Measurements from ENCODE around the gene ZNF320.
A peak's percentile ranks its signal among the peaks of the same experiment; 100 is the strongest.
"Not testable (repeated sequence)": the region's sequence is repeated elsewhere in the genome, so short reads cannot be mapped to it uniquely, and the experiment has no call there.

Gene ZNF320

DNA sequence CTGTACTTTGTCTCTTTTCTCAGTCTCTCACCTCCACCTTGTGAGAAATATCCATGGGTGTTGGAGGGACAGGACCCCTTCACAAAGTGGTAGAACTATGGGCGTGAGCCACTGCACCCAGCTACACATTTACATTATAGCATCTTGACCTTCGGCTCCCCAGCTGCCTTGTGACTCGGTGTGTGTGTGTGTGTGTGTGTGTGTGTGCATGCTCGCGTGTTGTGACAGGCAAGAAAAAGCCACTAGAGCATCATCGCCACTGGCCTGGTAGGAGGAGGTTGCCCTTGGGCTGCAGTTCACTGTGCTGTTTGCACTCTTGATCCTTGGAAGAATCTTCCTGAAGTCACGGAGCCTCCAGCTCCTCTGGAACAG, 39.5 kb upstream of the ZNF320 start:
- peaks cover 19% of the 10 kb centered on the region for H3K4me1 Mint-ChIP-seq
- peaks cover 3% of the 10 kb centered on the region for H3K9me3 Mint-ChIP-seq
- peaks cover 24% of the 10 kb centered on the region for H3K36me3 Mint-ChIP-seq

DNA sequence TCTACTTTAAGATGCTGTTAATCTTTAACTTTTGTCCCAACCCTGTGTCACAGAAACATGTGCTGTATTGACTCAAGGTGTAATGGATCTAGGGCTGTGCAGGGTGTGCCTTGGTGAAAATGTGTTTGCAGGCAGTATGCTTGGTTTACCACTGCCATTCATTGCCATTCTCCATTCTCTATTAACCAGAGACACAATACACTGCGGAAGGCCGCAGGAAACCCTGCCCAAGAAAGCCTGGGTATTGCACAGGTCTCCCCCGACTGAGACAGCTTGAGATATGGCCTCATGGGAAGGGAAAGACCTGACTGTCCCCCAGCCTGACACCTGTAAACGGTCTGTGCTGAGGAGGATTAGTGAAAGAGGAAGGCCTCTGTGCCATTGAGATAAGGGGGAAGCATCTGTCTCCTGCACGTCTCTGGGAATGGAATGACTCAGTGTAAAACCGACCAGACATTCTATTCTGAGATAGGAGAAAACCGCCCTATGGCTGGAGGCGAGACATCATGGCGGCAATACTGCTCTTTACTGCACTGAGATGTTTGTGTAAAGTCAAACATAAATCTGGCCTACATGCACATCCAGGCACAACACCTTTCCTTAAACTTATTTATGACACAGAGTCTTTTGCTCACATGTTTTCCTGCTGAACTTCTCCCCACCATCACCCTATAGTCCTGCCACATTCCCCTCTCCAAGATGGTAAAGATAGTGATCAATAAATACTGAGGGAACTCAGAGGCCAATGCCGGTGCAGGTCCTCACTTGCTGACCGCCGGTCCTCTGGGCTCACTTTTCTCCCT, 38.9 kb upstream of the ZNF320 start:
- no peak overlapping the region for H3K27ac Mint-ChIP-seq

More for the DNA sequence above, 39.5 kb upstream of the ZNF320 start:
- Mint-ChIP-seq H3K27me3 (no peaks in the 10 kb centered on the region), H3K27ac (no peak overlapping the region), H3K4me3 (no peak overlapping the region)
- DNase-seq (ENCODE audit: low spot score in 2 of 2) (no peak), ATAC-seq (ENCODE audit: low read depth) (no peak)

DNA sequence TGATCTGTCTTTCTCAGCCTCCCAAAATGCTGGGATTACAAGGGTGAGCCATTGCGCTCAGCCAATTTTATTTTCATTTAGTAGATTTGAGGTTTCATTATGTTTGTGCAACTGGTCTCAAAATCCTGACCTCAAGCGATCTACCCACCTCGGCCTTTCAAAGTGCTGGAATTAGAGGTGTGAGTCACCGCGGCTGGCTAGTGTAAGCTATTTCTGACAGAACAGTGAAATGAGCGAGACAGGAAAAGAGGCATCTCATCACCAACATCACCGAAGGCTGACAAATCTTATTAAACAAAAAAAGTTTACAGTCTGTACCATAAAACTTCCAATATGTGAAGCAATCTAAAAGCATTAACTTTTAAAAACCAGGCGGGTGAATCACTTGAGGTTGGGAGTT, 38.0 kb upstream of the ZNF320 start:
- Mint-ChIP-seq H3K4me3 (no peak overlapping the region), H3K4me1 (peaks cover 10% of the 10 kb centered on the region), H3K27ac (no peak overlapping the region), H3K27me3 (no peaks in the 10 kb centered on the region), H3K9me3 (peaks cover 2% of the 10 kb centered on the region), H3K36me3 (peaks cover 25% of the 10 kb centered on the region)
- DNase-seq (ENCODE audit: low spot score in 2 of 2) (no peak), ATAC-seq (ENCODE audit: low read depth) (no peak)

More for the DNA sequence above, 38.9 kb upstream of the ZNF320 start:
- H3K4me3 Mint-ChIP-seq: no peak overlapping the region
- H3K9me3 Mint-ChIP-seq: peaks cover 3% of the 10 kb centered on the region
- H3K4me1 Mint-ChIP-seq: peaks cover 13% of the 10 kb centered on the region
- no peaks in the 10 kb centered on the region for H3K27me3 Mint-ChIP-seq
- ATAC-seq (ENCODE audit: low read depth) (no peak), DNase-seq (ENCODE audit: low spot score in 2 of 2) (no peak)
- H3K36me3 Mint-ChIP-seq: peaks cover 25% of the 10 kb centered on the region

DNA sequence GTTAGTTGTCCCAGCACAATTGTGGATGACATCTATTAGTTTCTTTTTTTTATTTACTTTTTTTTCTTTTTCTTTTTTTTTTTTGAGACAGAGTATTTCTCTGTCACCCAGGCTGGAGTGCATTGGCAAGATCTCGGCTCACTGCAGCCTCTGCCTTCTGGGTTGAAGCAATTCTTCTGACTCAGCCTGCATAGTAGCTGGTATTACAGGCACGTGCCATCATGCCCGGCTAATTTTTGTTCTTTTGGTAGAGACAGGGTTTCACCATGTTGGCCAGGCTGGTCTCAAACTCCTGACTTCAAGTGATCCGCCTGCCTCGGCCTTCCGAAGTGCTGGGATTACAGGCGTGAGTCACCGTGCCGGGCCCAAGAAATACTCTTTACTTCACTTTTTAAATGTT, 27.2 kb upstream of the ZNF320 start:
- not testable (repeated sequence) for H3K27me3 Mint-ChIP-seq; H3K27ac Mint-ChIP-seq; ATAC-seq (ENCODE audit: low read depth); H3K9me3 Mint-ChIP-seq; DNase-seq (ENCODE audit: low spot score in 2 of 2)
- peaks cover 16% of the 10 kb centered on the region for H3K4me1 Mint-ChIP-seq
- H3K4me3 Mint-ChIP-seq: peak overlapping the region; percentile 37
- peaks cover 12% of the 10 kb centered on the region for H3K36me3 Mint-ChIP-seq

DNA sequence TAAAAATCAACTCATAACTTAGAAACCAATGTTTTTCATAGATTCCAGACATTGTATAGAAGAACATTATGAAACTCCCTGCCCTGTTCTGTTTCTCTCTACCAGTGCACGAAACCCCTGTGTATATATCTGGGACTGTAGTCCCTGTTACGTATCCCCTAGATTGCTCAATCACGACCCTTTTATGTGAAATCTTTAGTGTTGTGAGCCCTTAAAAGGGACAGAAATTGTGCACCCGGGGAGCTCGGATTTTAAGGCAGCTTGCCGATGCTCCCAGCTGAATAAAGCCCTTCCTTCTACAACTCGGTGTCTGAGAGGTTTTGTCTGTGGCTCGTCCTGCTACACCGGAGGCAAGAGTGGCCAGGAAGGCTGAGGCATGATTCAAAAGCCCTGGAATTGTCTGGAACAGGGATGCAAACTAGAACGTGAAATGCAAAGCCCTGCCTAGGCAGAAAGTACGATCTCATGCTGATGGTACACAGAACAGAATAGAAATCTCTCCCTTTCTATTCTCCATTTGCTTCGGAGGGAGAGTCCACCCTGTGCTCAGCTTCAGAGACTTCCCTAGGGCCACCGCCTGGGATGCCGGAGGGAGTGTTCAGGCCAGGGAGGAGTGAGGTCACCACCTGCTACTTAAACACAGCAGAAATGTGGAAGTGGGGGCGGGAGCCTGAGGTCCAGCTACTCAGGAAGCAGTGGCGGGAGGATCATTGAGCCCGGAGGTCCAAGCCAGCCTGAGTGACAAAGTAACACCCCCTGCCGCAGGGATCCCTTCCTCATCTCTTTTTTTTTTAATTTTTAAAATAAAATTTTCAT, 26.6 kb upstream of the ZNF320 start:
- Mint-ChIP-seq H3K4me1 (peaks cover 16% of the 10 kb centered on the region), H3K27ac (peak overlapping the region; percentile 16), H3K27me3 (no peaks in the 10 kb centered on the region), H3K36me3 (peaks cover 9% of the 10 kb centered on the region), H3K9me3 (no peaks in the 10 kb centered on the region), H3K4me3 (peak overlapping the region; percentile 91)
- no peak for ATAC-seq (ENCODE audit: low read depth)
- no peak for DNase-seq (ENCODE audit: low spot score in 2 of 2)

DNA sequence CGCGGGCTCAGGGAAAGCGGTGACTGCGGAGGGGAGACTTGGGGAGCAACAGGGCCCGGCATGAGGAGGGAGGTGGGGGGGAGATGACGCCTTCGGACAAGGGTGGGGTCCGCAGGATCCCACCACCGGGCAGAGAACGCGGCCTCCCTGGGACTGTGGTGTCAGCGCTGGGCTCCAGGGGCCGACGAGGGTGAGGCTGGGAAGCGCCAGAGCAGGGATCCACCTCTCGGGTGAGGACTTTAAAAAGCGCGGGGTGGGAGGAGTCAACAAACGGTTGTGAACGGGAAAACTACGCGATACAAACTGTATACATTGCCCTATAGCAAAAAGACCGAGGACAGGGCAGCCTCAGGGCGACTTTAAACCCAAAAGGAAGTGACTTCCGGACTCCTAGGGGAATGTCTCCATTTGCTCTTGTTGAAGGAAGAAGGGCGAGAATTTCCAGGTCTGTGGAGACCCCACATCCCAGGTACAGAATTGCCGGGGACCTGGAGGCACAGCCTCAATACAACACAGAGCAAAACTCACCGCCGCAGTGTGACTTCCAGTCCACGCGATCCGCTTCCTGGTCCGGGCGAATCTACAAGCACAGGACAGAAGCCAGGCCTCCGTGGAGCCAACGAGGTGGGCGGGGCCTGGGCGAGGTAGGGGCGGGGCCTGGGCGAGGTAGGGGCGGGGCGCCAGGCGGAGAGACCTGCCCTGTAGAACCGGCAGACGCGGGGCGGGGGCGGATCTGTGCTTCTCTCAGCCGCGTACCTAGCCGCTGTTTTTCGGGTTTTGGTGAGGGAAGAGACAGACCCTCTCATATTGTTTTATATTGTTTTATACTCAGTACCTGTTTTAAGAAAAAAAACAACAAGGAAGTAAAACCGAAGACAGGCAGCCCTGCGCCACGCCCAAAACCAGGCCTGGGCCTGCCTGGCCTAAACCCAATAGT, 25.7 kb upstream of the ZNF320 start, which contains the start of gene ZNF888:
Gene ZNF888 (minus strand): TSS at position 588 of the 937 bp plus-strand sequence. CDS start 5,555 bp downstream, outside the sequence.
- peaks cover 3% of the 10 kb centered on the region for H3K36me3 Mint-ChIP-seq

DNA sequence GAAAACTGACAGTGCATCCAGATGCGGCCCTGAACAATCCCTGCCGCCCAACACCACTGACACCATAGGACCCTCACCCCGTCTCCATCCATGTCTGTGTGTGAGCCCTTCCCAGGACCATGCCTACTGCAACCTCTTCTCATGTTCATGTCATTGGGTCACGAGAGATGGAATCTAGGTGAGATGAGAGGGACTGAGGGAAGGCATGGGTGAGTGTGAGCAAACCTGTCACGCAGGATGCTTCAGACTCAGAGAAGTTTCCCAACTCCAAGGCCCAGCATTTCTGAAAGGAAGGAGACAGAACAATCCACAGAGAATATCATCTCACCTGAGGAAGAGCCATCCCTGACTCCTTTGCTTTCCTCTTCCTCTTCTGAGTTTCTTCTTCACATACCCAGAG, 20.1 kb upstream of the ZNF320 start:
- H3K9me3 Mint-ChIP-seq: no peaks in the 10 kb centered on the region
- no peak for ATAC-seq (ENCODE audit: low read depth)
- DNase-seq (ENCODE audit: low spot score in 2 of 2): no peak
- peaks cover 12% of the 10 kb centered on the region for H3K4me1 Mint-ChIP-seq
- H3K27me3 Mint-ChIP-seq: no peaks in the 10 kb centered on the region
- peak overlapping the region; percentile 47 for H3K27ac Mint-ChIP-seq
- peaks cover 33% of the 10 kb centered on the region for H3K36me3 Mint-ChIP-seq
- no peak overlapping the region for H3K4me3 Mint-ChIP-seq

More for the DNA sequence above, 25.7 kb upstream of the ZNF320 start, which contains the start of gene ZNF888:
- Mint-ChIP-seq H3K4me3 (peak within 1 kb of the TSS; percentile 91), H3K27me3 (no peaks in the 10 kb centered on the region), H3K4me1 (peaks cover 16% of the 10 kb centered on the region), H3K9me3 (no peaks in the 10 kb centered on the region), H3K27ac (peak within 1 kb of the TSS; percentile 16)
- DNase-seq (ENCODE audit: low spot score in 2 of 2) (peak; percentile 72 to 80), ATAC-seq (ENCODE audit: low read depth) (peak; percentile 99)

DNA sequence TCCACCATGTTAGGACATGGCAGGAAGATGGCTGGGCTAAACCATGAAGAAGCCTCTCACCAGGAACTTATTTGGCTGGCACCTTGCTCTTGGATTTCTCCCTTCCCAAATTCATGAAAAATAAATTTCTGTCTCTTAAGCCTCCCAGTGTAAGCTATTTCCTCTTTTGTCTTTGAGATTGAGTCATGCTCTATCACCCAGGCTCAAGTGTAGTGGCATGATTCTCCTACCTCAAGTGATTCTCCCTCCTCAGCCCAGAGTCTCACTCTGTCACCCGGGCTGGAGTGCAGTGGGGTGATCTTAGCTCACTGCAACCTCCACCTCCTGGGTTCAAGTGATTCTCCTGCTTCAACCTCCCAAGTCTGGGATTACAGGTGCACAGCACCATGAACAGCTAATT, 13.2 kb upstream of the ZNF320 start:
- no peak for ATAC-seq (ENCODE audit: low read depth)
- Mint-ChIP-seq H3K27me3 (no peaks in the 10 kb centered on the region), H3K4me3 (no peak overlapping the region), H3K27ac (no peak overlapping the region), H3K9me3 (peaks cover 17% of the 10 kb centered on the region), H3K36me3 (peaks cover 52% of the 10 kb centered on the region), H3K4me1 (peaks cover 2% of the 10 kb centered on the region)
- DNase-seq (ENCODE audit: low spot score in 2 of 2): no peak

DNA sequence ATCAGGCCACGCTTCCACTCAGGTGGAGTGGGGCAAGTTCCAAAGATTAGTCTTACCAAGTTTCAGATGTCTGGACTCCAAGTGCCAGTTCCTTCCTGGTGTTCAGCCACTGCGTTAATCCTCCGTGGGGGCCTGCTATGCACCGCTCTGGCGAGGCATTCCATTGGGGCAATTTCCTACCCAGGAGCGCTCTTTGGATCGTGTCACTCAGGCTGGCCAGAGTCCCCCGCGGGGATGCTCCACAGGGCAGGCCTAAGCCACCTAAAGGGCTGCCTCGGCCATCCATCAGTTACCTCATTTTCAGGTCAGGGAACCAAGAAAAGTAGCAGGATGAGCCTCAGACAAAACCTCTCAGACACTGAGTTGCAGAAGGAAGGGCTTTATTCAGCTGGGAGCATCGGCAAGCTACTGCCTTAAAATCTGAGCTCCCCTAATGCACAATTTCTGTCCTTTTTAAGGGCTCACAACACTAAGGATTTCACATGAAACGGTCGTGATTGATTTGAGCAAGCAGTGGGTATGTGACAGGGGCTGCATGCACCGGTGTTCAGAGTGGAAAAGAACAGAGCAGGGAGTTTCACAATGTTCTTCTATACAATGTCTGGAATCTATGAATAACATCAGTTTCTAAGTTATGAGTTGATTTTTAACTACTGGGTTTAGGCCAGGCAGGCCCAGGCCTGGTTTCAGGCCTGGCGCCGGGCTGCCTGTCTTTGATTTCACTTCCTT, 6.8 kb upstream of the ZNF320 start:
- Mint-ChIP-seq H3K27ac (peak overlapping the region; percentile 75), H3K9me3 (peaks cover 18% of the 10 kb centered on the region), H3K36me3 (peaks cover 27% of the 10 kb centered on the region)
- H3K4me1 Mint-ChIP-seq; H3K27me3 Mint-ChIP-seq; H3K4me3 Mint-ChIP-seq; ATAC-seq (ENCODE audit: low read depth); DNase-seq (ENCODE audit: low spot score in 2 of 2): not testable (repeated sequence)

DNA sequence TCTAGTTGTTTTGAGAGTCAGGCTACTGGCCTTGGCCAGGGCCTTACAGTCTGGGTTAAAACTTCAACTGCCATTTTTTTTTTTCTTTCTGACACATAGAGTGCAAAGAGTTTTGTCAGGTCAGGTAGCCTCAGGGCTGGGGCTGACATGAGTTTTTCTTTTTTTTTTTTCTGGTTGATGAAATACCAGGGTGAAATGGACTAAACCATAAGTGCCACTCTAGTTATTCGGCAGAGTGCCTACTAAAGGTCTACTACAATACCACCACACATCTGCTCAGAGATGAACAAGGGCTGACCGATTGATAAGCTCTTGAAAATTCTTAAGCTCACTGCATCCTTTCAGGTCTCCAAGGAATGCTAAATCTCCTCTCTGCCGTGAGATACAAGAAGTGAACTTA, 4.4 kb upstream of the ZNF320 start:
- no peak for ATAC-seq (ENCODE audit: low read depth)
- H3K36me3 Mint-ChIP-seq: peaks cover 13% of the 10 kb centered on the region

DNA sequence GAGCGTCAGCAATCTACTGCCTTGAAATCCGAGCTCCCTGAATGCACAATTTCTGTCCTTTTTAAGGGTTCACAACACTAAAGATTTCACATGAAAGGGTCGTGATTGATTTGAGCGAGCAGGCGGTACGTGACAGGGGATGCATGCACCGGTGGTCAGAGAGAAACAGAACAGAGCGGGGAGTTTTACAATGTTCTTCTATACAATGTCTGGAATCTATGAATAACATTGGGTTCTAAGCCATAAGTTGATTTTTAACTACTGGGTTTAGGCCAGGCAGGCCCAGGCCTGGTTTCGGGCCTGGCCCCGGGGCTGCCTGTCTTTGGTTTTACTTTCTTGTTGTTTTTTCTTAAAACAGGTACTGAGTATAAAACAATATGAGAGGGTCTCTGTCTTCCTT, 1.2 kb upstream of the ZNF320 start:
- not testable (repeated sequence) for DNase-seq (ENCODE audit: low spot score in 2 of 2); H3K36me3 Mint-ChIP-seq; H3K27me3 Mint-ChIP-seq; H3K4me1 Mint-ChIP-seq; H3K27ac Mint-ChIP-seq; H3K9me3 Mint-ChIP-seq; ATAC-seq (ENCODE audit: low read depth)
- H3K4me3 Mint-ChIP-seq: peak overlapping the region; percentile 7

More for the DNA sequence above, 4.4 kb upstream of the ZNF320 start:
- Mint-ChIP-seq H3K4me3 (no peak overlapping the region), H3K27me3 (no peaks in the 10 kb centered on the region), H3K4me1 (peaks cover 4% of the 10 kb centered on the region), H3K27ac (no peak overlapping the region), H3K9me3 (peaks cover 11% of the 10 kb centered on the region)
- DNase-seq (ENCODE audit: low spot score in 2 of 2): no peak

DNA sequence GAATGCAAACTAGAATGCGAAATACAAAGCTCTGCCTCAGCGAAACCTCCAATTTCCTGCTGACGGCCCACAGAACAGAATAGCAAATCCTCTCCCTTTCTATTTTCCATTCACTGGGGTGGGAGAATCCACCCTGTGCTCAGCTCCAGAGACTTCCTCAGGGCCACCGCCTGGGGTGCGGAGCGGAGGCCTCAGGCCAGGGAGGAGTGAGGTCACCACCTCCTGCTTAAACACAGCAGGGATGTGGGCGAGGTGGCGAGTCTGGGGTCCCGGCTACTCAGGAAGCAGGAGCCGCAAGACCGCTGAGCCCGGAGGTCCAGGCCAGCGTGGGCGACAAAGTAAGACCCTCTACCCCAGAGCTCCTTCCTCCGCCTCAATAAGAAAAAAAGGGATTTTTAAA, 666 bp upstream of the ZNF320 start:
- DNase-seq (ENCODE audit: low spot score in 2 of 2) (no peak), ATAC-seq (ENCODE audit: low read depth) (no peak)
- peaks cover 7% of the 10 kb centered on the region for H3K4me1 Mint-ChIP-seq
- no peaks in the 10 kb centered on the region for H3K9me3 Mint-ChIP-seq
- H3K27ac Mint-ChIP-seq: peak overlapping the region; percentile 92
- no peaks in the 10 kb centered on the region for H3K27me3 Mint-ChIP-seq
- peaks cover 8% of the 10 kb centered on the region for H3K36me3 Mint-ChIP-seq
- peak overlapping the region; percentile 88 for H3K4me3 Mint-ChIP-seq
